GM12875 (cell line): Measurements from ENCODE around the gene GPATCH4.
"Not testable (repeated sequence)": the region's sequence is repeated elsewhere in the genome, so short reads cannot be mapped to it uniquely, and the experiment has no call there.

ENCODE experiments used
- H3K4me3 ChIP-seq: one replicate; pipeline ENCODE4 v1.5.1; 2011; ENCODE audit warnings: low read depth, low read length, control low read depth
- CTCF ChIP-seq: IDR thresholded peaks from 2 replicates; pipeline ENCODE4 v1.5.1; 2011; ENCODE audit warnings: low read depth, mild to moderate bottlenecking, control low read depth, inconsistent platforms, low read length, moderate library complexity, borderline replicate concordance; ENCODE audit not compliant: insufficient read depth

The GPATCH4 gene

GRCh38 chr1:156559797-156560385, 41.4 kb downstream of the GPATCH4 start:
- H3K4me3 ChIP-seq = no peak overlapping the region
- no peak for TF ChIP-seq CTCF

GRCh38 chr1:156559086-156559796, 42.0 kb downstream of the GPATCH4 start:
- TF ChIP-seq CTCF = no peak
- no peak overlapping the region for H3K4me3 ChIP-seq

- no peak overlapping the region for H3K4me3 ChIP-seq
- TF ChIP-seq CTCF = no peak
Measured at GRCh38 chr1:156556354-156556753, 44.9 kb downstream of the GPATCH4 start.

GRCh38 chr1:156555715-156556114, 45.6 kb downstream of the GPATCH4 start:
- no peak overlapping the region for H3K4me3 ChIP-seq
- TF ChIP-seq CTCF = no peak

- no peak for TF ChIP-seq CTCF
- no peak overlapping the region for H3K4me3 ChIP-seq
Measured at GRCh38 chr1:156554971-156555370, 46.3 kb downstream of the GPATCH4 start.

GRCh38 chr1:156553860-156554485, 47.3 kb downstream of the GPATCH4 start:
- TF ChIP-seq CTCF = no peak
- H3K4me3 ChIP-seq = no peak overlapping the region

- not testable (repeated sequence) for H3K4me3 ChIP-seq
Measured at GRCh38 chr1:156552937-156553336, 48.3 kb downstream of the GPATCH4 start.
